HG03558 (cell line): Measurements from ENCODE around the gene PTPRG.
"Not testable (repeated sequence)": the region's sequence is repeated elsewhere in the genome, so short reads cannot be mapped to it uniquely, and the experiment has no call there.

Experiments used
- ATAC-seq: cut with Tn5 transposase; IDR thresholded peaks from one replicate; pipeline ENCODE4 v1.9.1; 2021; ENCODE audit warnings: moderate number of reproducible peaks; ENCODE audit not compliant: unreplicated experiment; ENCODE audit errors: extremely low read depth

The PTPRG gene

GRCh38 chr3:61740494-61740893 lies 179.1 kb downstream of the PTPRG start:
- no peak for ATAC-seq

- ATAC-seq: no peak
These were observed 180.2 kb downstream of the PTPRG start for GRCh38 chr3:61741551-61741950.

GRCh38 chr3:61742006-61742405 lies 180.6 kb downstream of the PTPRG start:
- no peak for ATAC-seq

- ATAC-seq: no peak
These were observed 181.7 kb downstream of the PTPRG start for GRCh38 chr3:61743067-61743466.

GRCh38 chr3:61743686-61744242 lies 182.4 kb downstream of the PTPRG start:
- no peak for ATAC-seq

- ATAC-seq: no peak
These were observed 186.9 kb downstream of the PTPRG start for GRCh38 chr3:61748288-61748687.

GRCh38 chr3:61750766-61751165 lies 189.4 kb downstream of the PTPRG start:
- ATAC-seq: no peak

GRCh38 chr3:61758839-61759238 lies 197.5 kb downstream of the PTPRG start:
- ATAC-seq: no peak

- ATAC-seq: not testable (repeated sequence)
These were observed 199.4 kb downstream of the PTPRG start for GRCh38 chr3:61760783-61761182.

GRCh38 chr3:61761694-61762430 lies 200.5 kb downstream of the PTPRG start:
- no peak for ATAC-seq

- no peak for ATAC-seq
These were observed 203.9 kb downstream of the PTPRG start for GRCh38 chr3:61765157-61765876.

GRCh38 chr3:61768284-61769037 lies 207.1 kb downstream of the PTPRG start:
- no peak for ATAC-seq

GRCh38 chr3:61769266-61769990 lies 208.1 kb downstream of the PTPRG start:
- no peak for ATAC-seq

GRCh38 chr3:61771976-61772375 lies 210.6 kb downstream of the PTPRG start:
- ATAC-seq: no peak

GRCh38 chr3:61772456-61772855 lies 211.1 kb downstream of the PTPRG start:
- ATAC-seq: no peak

- no peak for ATAC-seq
These were observed 213.0 kb downstream of the PTPRG start for GRCh38 chr3:61774279-61774890.

- ATAC-seq: no peak
These were observed 215.0 kb downstream of the PTPRG start for GRCh38 chr3:61776390-61776789.

GRCh38 chr3:61777483-61777882 lies 216.1 kb downstream of the PTPRG start:
- no peak for ATAC-seq

- ATAC-seq: no peak
These were observed 216.7 kb downstream of the PTPRG start for GRCh38 chr3:61778095-61778494.

GRCh38 chr3:61780016-61780415 lies 218.6 kb downstream of the PTPRG start:
- no peak for ATAC-seq
